ENCODE results near the gene SHISA9.

Gene SHISA9

DNA sequence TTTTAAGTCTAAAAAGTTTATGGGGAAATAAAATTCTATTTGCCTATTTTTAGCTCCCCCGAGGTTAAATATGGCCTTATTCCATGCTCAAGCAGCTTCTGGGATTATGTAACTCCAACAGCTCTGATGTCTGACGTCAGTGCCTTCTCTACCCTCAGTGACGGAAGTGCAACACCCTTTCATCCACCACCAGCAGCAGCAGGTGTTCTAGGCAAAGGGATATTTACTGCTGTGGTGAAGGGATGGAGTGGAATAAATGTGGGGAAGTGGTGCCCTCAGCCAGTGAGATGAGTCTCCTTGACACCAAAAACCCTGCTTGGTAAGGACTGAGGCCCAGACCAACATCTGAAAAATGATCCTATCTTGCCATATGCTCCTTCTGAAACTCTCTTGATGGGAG lies 247.4 kb downstream of the SHISA9 start:
- DNase-seq (ENCODE audit: low read depth) = no peak

GRCh38 chr16:13150181-13150885 lies 248.9 kb downstream of the SHISA9 start:
- TF ChIP-seq CTCF (IDR thresholded peaks at IDR 0.05; ENCODE audit: control insufficient read depth, extremely low read depth, insufficient read depth) = no peak
- DNase-seq (ENCODE audit: low read depth) = no peak
- H3K4me3 ChIP-seq (ENCODE audit: low read depth, low read length) = no peak overlapping the region

More for the DNA sequence above, 247.4 kb downstream of the SHISA9 start:
- no peak overlapping the region for H3K4me3 ChIP-seq (ENCODE audit: low read depth, low read length)
- no peak for TF ChIP-seq CTCF (IDR thresholded peaks at IDR 0.05; ENCODE audit: control insufficient read depth, extremely low read depth, insufficient read depth)

DNA sequence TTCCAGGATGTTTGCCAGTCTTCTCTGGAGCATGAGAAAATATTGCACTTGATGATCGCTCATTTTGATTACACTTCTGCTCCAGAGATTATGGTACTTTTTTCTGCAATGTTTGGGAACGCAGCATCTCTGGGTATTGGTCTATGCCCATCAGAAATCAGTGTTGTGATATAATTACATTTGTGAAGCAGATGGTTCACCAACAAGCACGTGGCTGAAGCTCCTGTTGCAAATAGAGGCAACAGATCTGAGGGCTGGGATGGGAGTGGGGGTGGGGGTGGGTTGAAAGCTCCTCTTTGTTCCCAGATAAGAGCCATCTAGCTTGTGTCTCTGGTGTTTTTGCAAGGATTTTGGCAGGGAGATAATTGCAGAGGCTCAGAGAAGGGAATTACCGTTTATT lies 252.3 kb downstream of the SHISA9 start:
- DNase-seq (ENCODE audit: low read depth) = no peak
- H3K4me3 ChIP-seq (ENCODE audit: low read depth, low read length) = no peak overlapping the region
- TF ChIP-seq CTCF (IDR thresholded peaks at IDR 0.05; ENCODE audit: control insufficient read depth, extremely low read depth, insufficient read depth) = no peak

DNA sequence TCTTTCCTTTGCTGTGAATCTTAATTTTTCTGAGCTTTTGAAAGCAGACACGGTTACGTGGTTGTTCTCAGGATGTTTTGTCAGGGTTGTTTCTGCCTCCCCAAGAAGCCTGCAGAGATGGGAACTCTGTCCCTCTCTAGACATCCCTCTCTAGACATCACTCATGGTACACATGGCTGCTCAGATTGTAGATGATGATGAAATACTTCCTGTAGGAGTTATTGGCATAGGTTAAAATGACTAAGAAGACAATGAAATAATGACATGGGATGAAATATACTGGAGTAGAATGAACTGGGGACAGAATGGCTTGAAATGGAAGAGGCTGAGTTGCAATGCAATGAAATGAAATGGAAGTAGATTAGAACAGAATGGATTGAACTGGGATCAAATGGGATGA lies 253.4 kb downstream of the SHISA9 start:
- TF ChIP-seq CTCF (IDR thresholded peaks at IDR 0.05; ENCODE audit: control insufficient read depth, extremely low read depth, insufficient read depth) = no peak
- H3K4me3 ChIP-seq (ENCODE audit: low read depth, low read length) = no peak overlapping the region
- DNase-seq (ENCODE audit: low read depth) = no peak

- no peak for TF ChIP-seq CTCF (IDR thresholded peaks at IDR 0.05; ENCODE audit: control insufficient read depth, extremely low read depth, insufficient read depth)
- DNase-seq (ENCODE audit: low read depth) = no peak
- no peak overlapping the region for H3K4me3 ChIP-seq (ENCODE audit: low read depth, low read length)
Measured at GRCh38 chr16:13155377-13155776, 254.0 kb downstream of the SHISA9 start.

- no peak overlapping the region for H3K4me3 ChIP-seq (ENCODE audit: low read depth, low read length)
- no peak for TF ChIP-seq CTCF (IDR thresholded peaks at IDR 0.05; ENCODE audit: control insufficient read depth, extremely low read depth, insufficient read depth)
- DNase-seq (ENCODE audit: low read depth) = no peak
Measured at GRCh38 chr16:13155780-13156179, 254.4 kb downstream of the SHISA9 start.

GRCh38 chr16:13157082-13157481 lies 255.7 kb downstream of the SHISA9 start:
- H3K4me3 ChIP-seq (ENCODE audit: low read depth, low read length) = no peak overlapping the region
- no peak for DNase-seq (ENCODE audit: low read depth)
- no peak for TF ChIP-seq CTCF (IDR thresholded peaks at IDR 0.05; ENCODE audit: control insufficient read depth, extremely low read depth, insufficient read depth)
